IMR-90 (cell line): ENCODE data around the gene RUNX3.

ENCODE experiments used
- BHLHE40 ChIP-seq: fragments of 150-350 bp; IDR thresholded peaks from 2 replicates; pipeline ENCODE4 v1.6.1; 2016; ENCODE audit warnings: mild to moderate bottlenecking, low read depth, low read length
- CEBPB ChIP-seq: IDR thresholded peaks from 2 replicates; pipeline ENCODE4 v1.6.1; 2012; ENCODE audit warnings: low read depth, low read length, improper control_type of control experiment
- CHD1 ChIP-seq: IDR thresholded peaks from 2 replicates; pipeline ENCODE4 v1.6.1; 2012; ENCODE audit warnings: low read depth, low read length, improper control_type of control experiment
- MAFK ChIP-seq: IDR thresholded peaks from 2 replicates; pipeline ENCODE4 v1.6.1; 2012; ENCODE audit warnings: low read depth, low read length, improper control_type of control experiment
- MAZ ChIP-seq: IDR thresholded peaks from 2 replicates; pipeline ENCODE4 v1.6.1; 2012; ENCODE audit warnings: low read depth, mild to moderate bottlenecking, low read length, improper control_type of control experiment, moderate library complexity, borderline replicate concordance
- POLR2A ChIP-seq: IDR thresholded peaks from 2 replicates; pipeline ENCODE4 v1.6.1; 2012; ENCODE audit warnings: mild to moderate bottlenecking, low read depth, low read length
- RAD21 ChIP-seq: IDR thresholded peaks from 2 replicates; pipeline ENCODE4 v1.6.1; 2012; ENCODE audit warnings: low read length, improper control_type of control experiment
- RCOR1 ChIP-seq: IDR thresholded peaks from 2 replicates; pipeline ENCODE4 v1.6.1; 2012; ENCODE audit warnings: mild to moderate bottlenecking, low read length, improper control_type of control experiment; ENCODE audit not compliant: insufficient replicate concordance
- RFX5 ChIP-seq: IDR thresholded peaks from 2 replicates; pipeline ENCODE4 v1.8.0; 2012; ENCODE audit warnings: low read depth, mild to moderate bottlenecking, low read length, moderate library complexity
- SMC3 ChIP-seq: fragments of 150-350 bp; IDR thresholded peaks from 2 replicates; pipeline ENCODE4 v1.6.1; 2016; ENCODE audit warnings: low read depth, mild to moderate bottlenecking, antibody characterized with exemption, low read length, moderate library complexity
- TF ChIP-seq, protein P1 (sequence below): conservative IDR thresholded peaks from 2 replicates; pipeline ENCODE4 v1.5.1; 2012; ENCODE audit warnings: mild to moderate bottlenecking, low read depth, low read length, improper control_type of control experiment
- TF ChIP-seq, protein P2 (sequence below): fragments of 150-350 bp; IDR thresholded peaks from 2 replicates; pipeline ENCODE4 v1.6.1; 2017; ENCODE audit warnings: mild to moderate bottlenecking, antibody characterized with exemption, low read length, low read depth
- TF ChIP-seq, protein P3 (sequence below): fragments of 150-350 bp; IDR thresholded peaks from 2 replicates; pipeline ENCODE4 v1.6.1; 2016; ENCODE audit warnings: low read depth, mild to moderate bottlenecking, low read length, moderate library complexity, borderline replicate concordance

DNA sequence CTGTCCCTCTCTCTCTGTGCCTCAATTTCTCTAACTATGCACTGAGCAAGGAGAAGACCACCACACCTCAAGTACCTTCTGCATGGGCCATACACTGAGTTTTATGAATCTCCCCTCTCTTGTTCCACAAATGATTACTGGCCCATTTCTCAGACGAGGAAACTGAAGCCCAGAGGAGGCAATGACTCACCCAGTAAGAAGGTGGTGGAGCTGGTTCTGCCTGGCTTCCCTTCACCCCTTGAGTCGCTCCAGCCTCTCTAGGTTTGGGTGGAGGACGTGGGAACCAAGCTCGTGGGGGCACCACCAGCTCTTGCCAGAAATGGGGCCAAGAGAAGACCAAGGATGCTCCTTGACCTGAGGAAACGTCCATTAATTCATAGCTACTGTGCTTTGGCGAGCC lies 21.3 kb upstream of the RUNX3 start:
- TF ChIP-seq, protein P1, sequence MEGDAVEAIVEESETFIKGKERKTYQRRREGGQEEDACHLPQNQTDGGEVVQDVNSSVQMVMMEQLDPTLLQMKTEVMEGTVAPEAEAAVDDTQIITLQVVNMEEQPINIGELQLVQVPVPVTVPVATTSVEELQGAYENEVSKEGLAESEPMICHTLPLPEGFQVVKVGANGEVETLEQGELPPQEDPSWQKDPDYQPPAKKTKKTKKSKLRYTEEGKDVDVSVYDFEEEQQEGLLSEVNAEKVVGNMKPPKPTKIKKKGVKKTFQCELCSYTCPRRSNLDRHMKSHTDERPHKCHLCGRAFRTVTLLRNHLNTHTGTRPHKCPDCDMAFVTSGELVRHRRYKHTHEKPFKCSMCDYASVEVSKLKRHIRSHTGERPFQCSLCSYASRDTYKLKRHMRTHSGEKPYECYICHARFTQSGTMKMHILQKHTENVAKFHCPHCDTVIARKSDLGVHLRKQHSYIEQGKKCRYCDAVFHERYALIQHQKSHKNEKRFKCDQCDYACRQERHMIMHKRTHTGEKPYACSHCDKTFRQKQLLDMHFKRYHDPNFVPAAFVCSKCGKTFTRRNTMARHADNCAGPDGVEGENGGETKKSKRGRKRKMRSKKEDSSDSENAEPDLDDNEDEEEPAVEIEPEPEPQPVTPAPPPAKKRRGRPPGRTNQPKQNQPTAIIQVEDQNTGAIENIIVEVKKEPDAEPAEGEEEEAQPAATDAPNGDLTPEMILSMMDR: no peak
- TF ChIP-seq RCOR1 (peak; percentile 87), POLR2A (no peak), CHD1 (no peak), MAFK (no peak), CEBPB (no peak), RFX5 (no peak), RAD21 (no peak), BHLHE40 (no peak), MAZ (no peak), SMC3 (no peak)
- TF ChIP-seq, protein P2, sequence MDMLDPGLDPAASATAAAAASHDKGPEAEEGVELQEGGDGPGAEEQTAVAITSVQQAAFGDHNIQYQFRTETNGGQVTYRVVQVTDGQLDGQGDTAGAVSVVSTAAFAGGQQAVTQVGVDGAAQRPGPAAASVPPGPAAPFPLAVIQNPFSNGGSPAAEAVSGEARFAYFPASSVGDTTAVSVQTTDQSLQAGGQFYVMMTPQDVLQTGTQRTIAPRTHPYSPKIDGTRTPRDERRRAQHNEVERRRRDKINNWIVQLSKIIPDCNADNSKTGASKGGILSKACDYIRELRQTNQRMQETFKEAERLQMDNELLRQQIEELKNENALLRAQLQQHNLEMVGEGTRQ: no peak
- TF ChIP-seq, protein P3, sequence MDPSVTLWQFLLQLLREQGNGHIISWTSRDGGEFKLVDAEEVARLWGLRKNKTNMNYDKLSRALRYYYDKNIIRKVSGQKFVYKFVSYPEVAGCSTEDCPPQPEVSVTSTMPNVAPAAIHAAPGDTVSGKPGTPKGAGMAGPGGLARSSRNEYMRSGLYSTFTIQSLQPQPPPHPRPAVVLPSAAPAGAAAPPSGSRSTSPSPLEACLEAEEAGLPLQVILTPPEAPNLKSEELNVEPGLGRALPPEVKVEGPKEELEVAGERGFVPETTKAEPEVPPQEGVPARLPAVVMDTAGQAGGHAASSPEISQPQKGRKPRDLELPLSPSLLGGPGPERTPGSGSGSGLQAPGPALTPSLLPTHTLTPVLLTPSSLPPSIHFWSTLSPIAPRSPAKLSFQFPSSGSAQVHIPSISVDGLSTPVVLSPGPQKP: no peak
